LNCaP clone FGC (cell line): ENCODE measurements around the gene RIPOR2.
A peak's percentile ranks its signal among the peaks of the same experiment; 100 is the strongest.

ENCODE experiments used
- DNase-seq: peaks from one replicate; pipeline ENCODE4 v3.0.0-alpha.2; 2011; ENCODE audit warnings: low read depth
- H3K4me3 ChIP-seq: 2 replicates; pipeline ENCODE4 v1.5.1; 2011; ENCODE audit warnings: mild to moderate bottlenecking, low read depth, low read length, control low read depth
- TF ChIP-seq, protein P1 (sequence below): IDR thresholded peaks from 2 replicates; pipeline ENCODE4 v1.5.1; 2012; ENCODE audit warnings: mild to moderate bottlenecking; ENCODE audit not compliant: control insufficient read depth, insufficient read depth; ENCODE audit errors: extremely low read depth

Gene RIPOR2

DNA sequence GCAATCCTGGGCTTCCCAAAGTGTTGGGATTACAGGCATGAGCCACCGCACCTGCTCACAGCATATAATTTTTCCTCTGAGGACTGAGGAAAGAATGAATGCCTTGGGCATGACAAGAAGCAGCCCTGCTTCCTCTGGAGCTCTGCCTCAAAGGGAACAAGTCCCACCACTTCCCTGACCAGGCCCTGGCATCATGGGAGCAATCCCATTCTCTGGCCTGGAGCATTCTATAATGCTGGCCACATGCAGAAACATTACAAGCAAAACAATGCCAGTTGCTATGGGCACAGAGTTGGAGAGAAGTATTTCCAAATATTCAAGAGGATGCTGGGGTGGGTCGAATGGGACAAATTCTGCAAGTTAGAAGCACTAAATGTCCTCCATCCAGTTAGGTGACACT, 95.6 kb downstream of the RIPOR2 start:
- TF ChIP-seq, protein P1, sequence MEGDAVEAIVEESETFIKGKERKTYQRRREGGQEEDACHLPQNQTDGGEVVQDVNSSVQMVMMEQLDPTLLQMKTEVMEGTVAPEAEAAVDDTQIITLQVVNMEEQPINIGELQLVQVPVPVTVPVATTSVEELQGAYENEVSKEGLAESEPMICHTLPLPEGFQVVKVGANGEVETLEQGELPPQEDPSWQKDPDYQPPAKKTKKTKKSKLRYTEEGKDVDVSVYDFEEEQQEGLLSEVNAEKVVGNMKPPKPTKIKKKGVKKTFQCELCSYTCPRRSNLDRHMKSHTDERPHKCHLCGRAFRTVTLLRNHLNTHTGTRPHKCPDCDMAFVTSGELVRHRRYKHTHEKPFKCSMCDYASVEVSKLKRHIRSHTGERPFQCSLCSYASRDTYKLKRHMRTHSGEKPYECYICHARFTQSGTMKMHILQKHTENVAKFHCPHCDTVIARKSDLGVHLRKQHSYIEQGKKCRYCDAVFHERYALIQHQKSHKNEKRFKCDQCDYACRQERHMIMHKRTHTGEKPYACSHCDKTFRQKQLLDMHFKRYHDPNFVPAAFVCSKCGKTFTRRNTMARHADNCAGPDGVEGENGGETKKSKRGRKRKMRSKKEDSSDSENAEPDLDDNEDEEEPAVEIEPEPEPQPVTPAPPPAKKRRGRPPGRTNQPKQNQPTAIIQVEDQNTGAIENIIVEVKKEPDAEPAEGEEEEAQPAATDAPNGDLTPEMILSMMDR = no peak
- DNase-seq = no peak
- no peak overlapping the region for H3K4me3 ChIP-seq

DNA sequence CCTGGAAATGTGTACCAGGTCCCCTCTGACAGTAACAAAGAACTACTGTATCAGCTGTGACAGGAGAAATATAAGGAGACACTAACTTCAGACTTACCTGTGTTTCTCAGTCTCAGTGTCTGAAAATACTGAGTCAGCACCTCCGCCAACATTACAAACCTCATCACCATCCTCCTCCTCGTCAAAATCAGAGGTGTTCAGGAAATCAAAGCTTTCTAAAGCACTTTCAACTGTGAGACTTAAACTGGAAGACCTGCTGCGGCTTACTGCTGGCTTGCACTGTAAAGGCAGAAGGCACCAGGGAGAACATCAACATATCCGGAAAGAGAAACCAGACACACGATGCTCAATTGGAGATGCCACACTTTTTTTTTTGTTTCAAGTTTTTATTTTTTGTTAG, 96.8 kb downstream of the RIPOR2 start:
- TF ChIP-seq, protein P1 = no peak
- DNase-seq = no peak
- H3K4me3 ChIP-seq = no peak overlapping the region

DNA sequence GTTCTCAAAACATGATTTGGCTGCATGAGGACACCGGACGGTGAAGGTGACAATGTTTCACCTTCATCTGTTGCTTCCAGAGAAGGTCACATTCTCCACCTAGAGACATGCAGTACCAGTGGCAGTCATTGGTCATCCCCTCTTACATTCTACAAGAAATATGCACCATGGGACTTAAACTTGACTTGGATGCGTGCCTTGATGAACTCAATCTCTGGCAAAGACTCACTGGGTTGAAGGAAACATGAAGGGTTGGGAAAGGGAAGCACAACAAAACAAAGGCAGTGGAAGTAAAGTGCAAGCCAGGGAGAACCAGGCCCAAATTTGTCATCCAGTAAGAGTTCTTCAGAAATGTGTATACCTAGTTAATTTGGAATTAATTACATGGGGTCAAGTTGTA, 97.7 kb downstream of the RIPOR2 start:
- no peak overlapping the region for H3K4me3 ChIP-seq
- TF ChIP-seq, protein P1 = no peak

DNA sequence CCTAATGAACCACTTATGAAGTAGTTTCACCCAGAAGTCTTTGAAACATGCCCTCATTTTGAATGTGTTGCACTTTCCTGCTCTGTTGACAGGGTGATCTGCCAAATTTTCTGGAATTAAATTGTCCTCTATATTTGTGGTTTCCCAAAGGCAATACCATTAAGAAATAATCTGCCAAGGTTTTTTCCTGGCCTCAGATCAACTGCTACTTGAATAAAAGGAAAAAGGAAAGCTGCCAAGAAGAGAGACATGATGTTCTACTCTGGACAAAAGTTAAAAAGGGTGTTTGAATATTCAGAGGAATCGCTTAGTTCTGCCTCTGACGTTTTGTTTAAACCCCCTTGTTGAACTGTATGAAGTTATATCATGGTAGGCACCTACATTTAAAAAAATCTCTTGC, 99.7 kb downstream of the RIPOR2 start:
- no peak overlapping the region for H3K4me3 ChIP-seq
- TF ChIP-seq, protein P1 = no peak
- DNase-seq = peak; percentile 56

More for the DNA sequence above, 97.7 kb downstream of the RIPOR2 start:
- DNase-seq = no peak

DNA sequence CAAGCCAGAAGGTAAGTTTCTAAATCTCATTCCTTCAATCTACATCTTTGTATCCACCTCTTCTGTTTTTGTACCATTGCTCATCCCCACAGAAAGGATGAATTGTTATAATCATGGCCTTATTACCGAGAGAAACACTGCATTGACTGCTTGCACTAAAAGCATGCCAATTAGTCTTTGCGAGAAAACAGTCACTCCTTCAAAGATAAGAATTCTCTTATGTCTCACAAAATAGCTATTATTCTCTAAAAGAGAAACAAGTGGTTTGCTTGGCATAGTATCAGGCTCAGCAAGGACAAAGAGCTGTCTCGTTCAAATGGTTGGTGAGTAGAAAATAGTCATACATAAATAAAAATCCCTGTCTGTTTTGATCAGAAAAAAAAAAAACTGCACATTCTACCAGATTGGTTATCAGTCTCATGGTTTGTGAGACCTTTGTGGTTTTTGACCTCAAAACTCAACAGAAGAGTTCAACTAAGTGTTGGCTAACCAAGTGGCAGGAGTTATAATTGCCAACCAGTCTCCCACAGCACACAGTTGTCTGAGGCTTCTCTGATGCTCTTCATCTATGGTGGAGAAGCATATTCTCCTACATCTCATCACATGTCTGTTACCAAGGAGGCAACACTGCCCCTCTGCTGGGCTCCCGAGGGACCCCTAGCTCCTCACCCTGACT, 101.9 kb downstream of the RIPOR2 start:
- TF ChIP-seq, protein P1 = no peak
- no peak for DNase-seq
- no peak overlapping the region for H3K4me3 ChIP-seq

DNA sequence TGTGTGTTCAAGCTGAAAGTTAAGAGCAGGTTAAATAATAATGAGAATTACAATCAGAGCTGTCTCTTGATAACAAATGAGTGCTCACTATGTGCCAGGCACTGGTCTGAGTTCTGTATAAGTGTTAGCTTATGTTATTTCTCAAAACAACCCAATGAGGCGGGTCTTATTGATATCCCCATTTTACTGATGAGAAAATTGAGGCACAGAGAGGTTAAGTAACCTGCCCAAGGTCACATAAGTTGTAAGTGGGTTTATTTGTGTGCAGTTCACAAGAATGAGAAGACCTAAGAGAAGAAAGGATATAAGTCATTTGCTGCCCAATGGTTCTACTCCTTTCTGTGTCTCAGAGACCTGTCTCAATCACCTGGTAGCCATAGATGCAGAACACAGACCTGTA, 103.0 kb downstream of the RIPOR2 start:
- TF ChIP-seq, protein P1 = no peak
- DNase-seq = no peak
- H3K4me3 ChIP-seq = no peak overlapping the region
